NCI-H1930 (cell line): ENCODE measurements around the gene SLC5A2.
A peak's percentile ranks its signal among the peaks of the same experiment; 100 is the strongest.

Experiments used
- DNase-seq, 2 experiments: peaks; one replicate each; lab custom pipeline; 2025; lab: John Stamatoyannopoulos, UW

The SLC5A2 gene

DNA sequence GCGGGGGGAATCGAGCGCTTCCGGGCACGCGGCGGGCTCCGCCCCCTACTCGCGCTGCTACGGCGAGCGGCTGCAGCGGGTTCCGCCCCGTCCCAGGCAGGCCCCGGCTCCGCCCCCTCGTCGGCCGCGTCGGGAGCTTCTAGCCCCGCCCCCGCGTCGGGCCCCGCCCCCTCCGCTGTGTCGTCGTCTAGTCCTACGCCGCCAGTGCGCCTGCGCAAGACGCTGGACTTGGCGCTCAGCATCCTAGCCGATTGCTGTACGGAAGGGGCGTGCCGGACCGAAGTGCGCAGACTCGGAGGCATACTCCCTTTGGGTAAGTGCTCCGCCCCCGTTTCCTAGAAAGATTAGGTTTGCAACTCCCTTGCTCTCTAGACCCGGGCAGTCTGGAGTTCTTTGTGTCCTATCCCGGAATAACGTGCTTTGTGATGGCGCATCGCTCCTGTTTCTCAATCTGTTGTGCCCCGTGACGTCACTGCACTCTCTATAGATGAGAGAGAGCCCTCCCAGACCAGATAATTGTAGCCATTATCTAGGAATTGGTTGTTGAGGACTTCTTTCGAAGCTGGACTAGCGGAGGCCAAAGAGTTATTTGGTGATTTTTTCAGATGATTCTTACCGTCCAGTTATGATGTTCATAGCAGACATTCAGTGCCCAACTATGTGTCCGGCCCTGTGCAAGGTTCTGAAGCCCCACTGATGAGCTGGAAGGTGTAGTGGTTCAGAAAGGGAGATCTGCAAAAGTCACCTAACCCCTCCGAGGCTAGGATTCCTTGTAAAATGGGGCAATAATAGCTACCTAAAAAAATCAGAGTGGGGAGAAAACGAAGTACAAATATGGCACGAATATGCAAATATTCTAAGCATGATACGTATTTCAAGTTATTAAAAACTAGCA is 23.0 kb upstream of the SLC5A2 start:
- peak; percentile 98 to 100 for DNase-seq

- peak in 1 of 2 experiments; percentile 23 for DNase-seq
These were observed 22.3 kb upstream of the SLC5A2 start for GRCh38 chr16:31460582-31461002.

DNA sequence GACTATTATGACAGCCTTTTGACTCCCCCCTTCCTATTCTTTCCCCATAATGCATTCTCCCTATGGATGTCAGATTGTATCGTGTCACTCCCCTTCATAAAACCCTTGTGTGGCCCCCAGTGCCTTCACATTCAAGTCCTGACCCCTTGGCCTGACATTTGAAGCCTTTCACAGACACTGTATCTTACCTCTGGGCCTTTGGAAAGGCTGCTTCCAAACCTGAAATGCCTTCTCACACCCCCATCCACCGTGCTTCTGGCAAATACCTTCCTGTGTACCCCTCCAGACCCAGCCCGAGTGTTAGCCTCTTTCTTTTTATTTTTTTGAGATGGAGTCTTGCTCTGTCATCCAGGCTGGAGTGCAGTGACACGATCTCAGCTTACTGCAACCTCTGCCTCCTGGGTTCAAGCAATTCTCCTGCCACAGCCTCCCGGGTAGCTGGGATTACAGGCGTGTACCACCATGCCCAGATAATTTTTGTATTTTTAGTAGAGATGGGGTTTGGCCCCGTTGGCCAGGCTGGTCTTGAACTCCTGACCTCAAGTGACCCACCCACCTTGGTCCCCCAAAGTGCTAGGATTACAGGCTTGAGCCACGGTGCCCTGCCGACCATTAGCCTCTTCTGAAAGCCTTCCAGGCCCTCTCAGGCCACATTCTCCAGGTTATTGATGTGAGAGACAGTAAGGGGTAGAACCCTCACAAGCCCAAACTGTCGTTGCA is 21.6 kb upstream of the SLC5A2 start:
- DNase-seq: no peak

DNA sequence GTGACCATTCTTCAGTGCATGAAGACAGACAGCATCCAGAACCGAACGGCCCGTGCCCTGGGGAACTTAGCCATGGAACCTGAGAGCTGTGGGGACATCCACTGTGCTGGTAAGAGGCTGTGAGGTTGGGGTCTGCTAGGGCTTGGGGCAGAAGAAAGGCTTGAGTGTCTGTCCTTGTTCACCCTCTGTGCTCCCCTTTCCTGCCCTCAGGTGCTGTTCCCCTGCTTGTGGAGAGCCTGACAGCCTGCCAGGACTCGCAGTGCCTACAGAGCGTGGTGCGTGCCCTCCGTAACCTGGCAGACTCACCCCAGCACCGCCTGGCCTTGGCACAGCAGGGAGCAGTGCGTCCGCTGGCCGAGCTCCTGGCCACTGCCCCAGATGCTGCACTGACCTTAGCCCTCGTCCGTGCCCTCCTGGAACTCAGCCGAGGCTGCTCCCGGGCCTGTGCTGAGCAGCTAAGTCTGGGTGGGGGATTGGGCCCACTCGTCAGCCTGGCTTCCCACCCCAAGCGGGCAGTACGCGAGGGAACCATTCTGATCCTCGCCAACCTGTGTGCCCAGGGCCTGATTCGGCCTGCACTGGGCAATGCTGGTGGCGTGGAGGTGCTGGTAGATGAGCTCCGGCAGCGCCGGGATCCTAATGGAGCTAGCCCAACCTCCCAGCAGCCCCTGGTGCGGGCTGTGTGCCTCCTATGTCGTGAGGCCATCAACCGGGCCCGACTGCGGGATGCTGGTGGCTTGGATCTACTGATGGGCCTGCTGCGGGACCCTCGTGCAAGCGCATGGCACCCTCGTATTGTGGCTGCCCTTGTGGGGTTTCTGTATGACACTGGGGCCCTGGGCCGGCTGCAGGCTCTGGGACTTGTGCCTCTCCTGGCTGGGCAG is 20.8 kb upstream of the SLC5A2 start:
- no peak for DNase-seq

DNA sequence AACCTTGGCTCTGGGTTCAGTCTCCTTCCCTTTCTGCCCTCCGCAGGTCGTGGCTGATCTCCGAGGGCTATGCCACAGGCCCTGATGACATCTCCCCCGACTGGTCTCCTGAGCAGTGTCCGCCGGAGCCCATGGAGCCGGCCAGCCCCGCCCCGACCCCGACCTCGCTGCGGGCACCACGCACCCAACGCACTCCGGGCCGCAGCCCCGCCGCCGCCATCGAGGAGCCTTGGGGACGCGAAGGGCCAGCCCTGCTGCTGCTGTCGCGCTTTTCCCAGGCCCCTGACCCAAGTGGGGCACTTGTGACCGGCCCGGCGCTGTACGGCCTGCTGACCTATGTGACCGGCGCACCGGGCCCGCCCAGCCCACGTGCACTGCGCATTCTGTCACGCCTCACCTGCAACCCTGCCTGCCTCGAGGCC is 18.6 kb upstream of the SLC5A2 start:
- DNase-seq: no peak

DNA sequence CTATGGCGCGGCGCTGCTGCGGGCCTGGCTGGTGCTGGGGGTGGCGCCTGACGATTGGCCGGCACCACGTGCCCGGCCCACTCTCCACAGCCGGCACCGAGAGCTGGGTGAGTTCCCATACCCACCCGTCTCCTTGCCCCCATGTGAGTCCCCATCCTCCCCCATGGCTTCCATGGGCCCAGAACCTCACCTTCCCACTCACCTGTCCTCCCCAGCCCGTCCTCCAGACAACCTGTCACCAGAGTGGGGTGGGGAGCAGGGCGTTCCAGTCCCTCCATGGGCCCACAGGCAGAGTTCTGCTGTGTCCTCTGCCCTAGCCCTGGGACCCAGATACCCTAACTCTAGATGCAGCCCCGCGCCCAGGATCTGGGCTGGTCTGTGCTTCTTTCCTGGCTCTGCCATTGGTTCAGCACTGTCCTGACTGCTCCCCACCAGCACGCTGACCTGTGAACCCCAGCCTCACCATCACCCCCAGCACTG is 18.1 kb upstream of the SLC5A2 start:
- DNase-seq: no peak

DNA sequence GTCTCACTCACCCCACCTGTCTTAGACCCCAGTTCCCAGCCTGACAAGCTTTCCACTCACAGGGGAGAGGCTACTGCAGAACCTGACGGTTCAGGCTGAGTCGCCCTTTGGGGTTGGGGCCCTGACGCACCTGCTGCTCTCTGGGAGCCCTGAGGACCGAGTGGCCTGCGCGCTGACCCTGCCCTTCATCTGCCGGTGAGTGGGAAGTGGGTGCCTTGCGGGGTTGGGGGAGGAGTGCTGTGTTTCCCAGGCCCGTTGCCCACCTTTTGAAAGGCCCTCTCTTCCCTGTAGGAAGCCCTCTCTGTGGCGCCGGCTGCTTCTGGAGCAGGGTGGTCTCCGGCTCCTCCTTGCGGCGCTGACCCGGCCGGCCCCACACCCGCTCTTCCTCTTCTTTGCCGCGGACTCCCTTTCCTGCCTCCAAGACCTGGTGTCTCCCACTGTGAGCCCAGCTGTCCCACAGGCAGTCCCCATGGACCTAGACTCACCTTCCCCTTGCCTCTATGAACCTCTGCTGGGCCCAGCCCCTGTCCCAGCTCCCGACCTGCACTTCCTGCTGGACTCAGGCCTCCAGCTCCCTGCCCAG is 17.0 kb upstream of the SLC5A2 start:
- DNase-seq: no peak

- DNase-seq: no peak
These were observed 16.5 kb upstream of the SLC5A2 start for GRCh38 chr16:31466381-31466841.

GRCh38 chr16:31467151-31467773 is 15.7 kb upstream of the SLC5A2 start:
- DNase-seq: no peak

DNA sequence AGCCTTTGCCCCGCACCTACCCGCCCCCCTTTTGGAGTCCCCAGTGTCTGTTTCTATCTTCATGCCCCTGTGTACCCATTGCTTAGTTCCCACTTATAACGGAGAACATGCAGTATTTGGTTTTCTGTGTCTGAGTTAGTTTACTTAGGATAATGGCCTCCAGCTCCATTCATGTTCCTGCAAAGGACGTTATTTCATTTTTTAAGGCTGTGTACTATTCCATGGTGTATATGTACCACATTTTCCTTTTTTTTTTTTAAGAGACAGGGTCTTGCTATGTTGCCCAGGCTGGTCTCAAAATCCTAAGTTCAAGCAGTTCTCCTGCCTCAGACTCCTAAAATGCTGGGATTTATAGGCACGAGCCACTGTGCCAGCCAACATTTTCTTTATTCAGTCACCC is 15.1 kb upstream of the SLC5A2 start:
- no peak for DNase-seq

DNA sequence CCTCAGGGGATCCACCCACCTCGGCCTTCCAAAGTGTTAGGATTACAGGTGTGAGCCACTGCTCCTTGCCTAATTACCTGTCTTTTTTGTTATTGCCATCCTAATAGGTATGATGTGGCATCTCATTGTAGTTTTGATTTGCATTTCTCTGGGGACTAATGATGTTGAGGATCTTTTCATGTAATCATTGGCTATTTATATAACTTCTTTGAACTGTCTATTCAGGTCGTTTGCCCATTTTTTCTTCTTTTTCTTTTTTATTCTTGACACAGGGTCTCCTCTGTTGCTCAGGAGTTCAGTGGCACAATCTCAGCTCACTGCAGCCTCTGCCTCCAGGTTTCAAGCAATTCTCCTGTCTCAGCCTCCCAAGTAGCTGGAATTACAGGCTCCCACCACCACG is 12.3 kb upstream of the SLC5A2 start:
- DNase-seq: no peak

DNA sequence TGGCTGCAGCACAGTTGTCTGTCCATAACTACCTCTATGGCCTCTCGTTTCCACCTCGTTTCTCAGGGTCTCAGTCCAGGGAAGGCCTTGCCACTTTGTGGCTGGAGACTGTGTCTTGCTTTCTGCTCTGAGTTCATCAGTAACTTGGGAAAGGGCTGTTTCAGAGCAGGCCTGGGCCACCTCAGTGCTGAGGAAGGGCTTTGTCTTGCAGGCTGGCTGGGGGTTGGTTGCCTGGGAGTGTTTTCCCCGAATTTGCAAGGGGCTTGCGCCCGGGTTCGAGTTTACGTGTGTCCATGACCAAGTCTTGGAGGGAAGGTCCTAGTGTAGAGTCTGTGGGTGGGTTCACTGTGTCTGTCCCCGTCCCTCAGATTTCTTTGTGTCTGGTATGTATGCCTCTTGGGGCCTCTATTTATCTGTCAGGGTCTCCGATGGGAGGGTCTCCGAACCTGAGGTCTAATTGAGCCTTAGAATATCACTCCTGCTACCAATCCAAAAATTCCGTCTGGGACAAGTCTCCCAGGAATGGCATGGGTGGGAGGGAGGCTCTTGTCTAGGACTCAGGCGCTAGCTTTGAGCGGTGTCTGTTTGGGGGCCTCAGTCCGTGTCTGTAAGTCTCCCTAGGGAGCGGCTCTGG is 11.6 kb upstream of the SLC5A2 start:
- no peak for DNase-seq

GRCh38 chr16:31471875-31472708 is 10.8 kb upstream of the SLC5A2 start, which contains the start of gene TGFB1I1:
TSS of gene TGFB1I1 (plus strand) at chr16:31472152. CDS start at chr16:31472189, 37 bp downstream.
- no peak for DNase-seq

DNA sequence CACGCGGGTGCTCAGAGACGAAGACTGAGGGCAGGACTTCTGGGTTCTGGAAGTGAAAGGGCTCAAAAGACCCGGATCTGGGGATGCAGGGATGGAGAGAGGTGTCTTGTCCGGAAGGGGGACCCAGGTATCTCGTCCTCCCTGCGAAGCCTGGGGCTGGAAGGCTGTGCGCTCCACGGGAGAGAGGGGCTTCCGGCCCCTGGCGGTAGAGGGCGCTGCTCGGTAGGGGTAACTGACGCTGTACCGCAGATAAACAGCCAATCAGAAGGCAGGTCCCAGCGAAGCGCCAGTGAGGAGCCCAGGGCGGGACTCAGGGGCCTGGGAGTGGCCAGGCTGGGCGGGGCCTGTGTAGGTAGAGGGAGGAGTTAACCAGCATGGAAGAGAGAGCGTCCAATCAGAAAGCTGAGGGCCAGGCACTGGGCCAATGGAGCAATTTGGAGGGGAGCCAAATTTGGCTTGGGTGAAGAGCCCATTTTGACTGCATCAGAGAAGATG is 10.2 kb upstream of the SLC5A2 start:
- peak; percentile 90 to 93 for DNase-seq

DNA sequence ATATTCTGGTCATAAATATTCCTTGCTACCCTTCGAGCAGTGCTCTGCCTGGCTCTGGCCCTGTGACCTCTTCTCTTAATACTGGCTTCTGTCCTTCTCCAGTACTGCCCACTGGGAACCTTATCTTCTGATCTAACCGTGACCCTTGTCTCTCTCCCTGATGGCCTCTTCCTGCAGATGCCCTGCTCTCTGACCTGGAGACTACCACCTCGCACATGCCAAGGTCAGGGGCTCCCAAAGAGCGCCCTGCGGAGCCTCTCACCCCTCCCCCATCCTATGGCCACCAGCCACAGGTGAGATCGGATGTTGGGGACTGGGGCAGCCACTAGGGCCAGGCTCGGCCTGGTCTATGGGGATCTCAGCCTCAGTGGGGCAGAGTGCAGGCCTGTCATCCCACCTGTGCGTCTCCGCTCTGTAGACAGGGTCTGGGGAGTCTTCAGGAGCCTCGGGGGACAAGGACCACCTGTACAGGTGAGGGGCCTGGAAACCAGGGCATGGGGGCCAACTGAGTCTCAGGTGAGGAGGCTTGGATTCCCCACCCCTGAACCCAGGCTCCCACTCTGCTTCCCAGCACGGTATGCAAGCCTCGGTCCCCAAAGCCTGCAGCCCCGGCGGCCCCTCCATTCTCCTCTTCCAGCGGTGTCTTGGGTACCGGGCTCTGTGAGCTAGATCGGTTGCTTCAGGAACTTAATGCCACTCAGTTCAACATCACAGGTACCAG is 9.5 kb upstream of the SLC5A2 start:
- DNase-seq: no peak

DNA sequence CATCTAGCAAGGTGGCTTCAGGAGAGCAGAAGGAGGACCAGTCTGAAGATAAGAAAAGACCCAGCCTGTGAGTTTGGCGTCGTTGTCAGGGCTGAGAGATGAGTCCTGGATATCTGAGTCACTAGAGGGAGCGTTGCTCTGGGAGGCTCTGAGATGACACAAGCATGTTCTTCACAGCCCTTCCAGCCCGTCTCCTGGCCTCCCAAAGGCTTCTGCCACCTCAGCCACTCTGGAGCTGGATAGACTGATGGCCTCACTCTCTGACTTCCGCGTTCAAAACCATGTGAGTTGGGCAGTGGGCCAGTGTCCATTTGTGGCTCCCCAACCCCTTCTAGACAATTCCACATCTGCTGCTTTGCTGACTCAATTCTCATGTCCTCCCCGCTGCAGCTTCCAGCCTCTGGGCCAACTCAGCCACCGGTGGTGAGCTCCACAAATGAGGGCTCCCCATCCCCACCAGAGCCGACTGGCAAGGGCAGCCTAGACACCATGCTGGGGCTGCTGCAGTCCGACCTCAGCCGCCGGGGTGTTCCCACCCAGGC is 8.7 kb upstream of the SLC5A2 start:
- DNase-seq: no peak

DNA sequence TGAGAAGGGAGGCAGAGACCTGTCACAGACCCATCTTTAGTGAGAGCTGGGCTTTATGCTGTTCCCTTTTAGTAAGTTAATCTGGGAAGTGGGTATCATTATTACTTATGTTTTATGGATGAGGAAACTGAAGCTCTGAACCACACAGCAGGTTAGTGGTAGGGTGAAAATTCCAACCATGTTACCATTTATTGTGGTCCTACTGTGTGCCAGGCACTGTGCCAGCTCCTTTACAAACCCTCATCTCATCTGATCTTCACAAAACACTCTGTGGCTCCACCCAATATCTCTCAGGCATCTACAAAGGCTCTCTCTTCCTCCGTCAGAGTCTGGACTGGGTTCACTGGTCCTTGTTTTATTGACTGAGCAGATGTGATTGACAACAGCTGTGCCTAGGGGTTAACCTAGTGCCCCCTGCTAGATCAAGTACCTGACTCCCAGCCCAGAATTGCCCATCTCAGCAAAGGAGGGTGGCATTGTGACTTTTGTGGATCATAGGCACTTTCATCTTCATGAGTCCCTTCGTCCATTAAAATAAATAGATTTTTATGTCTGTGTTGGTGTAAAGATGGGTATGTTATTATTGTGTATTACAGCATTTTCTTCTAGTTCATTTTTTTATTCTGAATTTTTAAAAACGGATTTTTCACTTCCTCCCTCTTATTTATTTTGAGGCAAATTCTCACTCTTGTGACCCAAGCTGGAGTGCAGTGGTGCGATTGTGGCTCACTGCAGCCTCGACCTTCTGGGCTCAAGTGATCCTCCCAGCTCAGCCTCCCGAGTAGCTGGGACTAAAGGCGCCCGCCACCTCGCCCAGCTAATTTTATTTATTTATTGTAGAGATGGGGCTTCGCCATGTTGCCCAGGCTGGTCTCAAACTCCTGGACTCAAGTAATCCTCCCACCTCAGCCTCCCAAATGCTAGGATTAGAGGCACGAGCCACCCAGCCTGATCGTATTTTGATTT is 7.9 kb upstream of the SLC5A2 start:
- DNase-seq: no peak
